Cardiac muscle cell (in vitro differentiated cells and primary cell): Measurements from ENCODE around the gene SPON1. TPM values are rescaled to one million over a fixed set of nuclear protein-coding genes. Genes with fewer than 3 reads are reported as not detected.
"Not testable (repeated sequence)": the region's sequence is repeated elsewhere in the genome, so short reads cannot be mapped to it uniquely, and the experiment has no call there.

Experiments
- DNase-seq, 2 donors: peaks; one replicate each; pipeline versions ENCODE4 v3.0.0 to v3.0.0-alpha.2; 2010 to 2017; ENCODE audit warnings: low read depth in 1 of 2, low spot score in 1 of 2
- H3K27ac ChIP-seq: fragments of 200-600 bp; sonication (generic); 2 replicates; pipeline ENCODE4 v1.5.1; 2016
- H3K27me3 ChIP-seq: fragments of 200-600 bp; sonication (generic); 2 replicates; pipeline ENCODE4 v1.6.0; 2016; ENCODE audit warnings: control low read depth
- H3K36me3 ChIP-seq: fragments of 200-600 bp; sonication (generic); 2 replicates; pipeline ENCODE4 v1.5.1; 2016; ENCODE audit warnings: control low read depth
- H3K4me1 ChIP-seq: fragments of 200-600 bp; sonication (generic); 2 replicates; pipeline ENCODE4 v1.8.1; 2017; ENCODE audit warnings: low read depth, mild to moderate bottlenecking, mixed run types
- H3K4me3 ChIP-seq: fragments of 200-600 bp; sonication (generic); 2 replicates; pipeline ENCODE4 v1.5.1; 2016; ENCODE audit warnings: mild to moderate bottlenecking
- H3K9me3 ChIP-seq: fragments of 200-600 bp; sonication (generic); 2 replicates; pipeline ENCODE4 v1.5.1; 2017; ENCODE audit warnings: low read depth, mild to moderate bottlenecking, control low read depth
- polyA plus RNA-seq: library from polyadenylated mRNA; unstranded; fragments of >200 nt; fragmentation: Nextera tagmentation; extraction: Ambion mirVana; gene quantifications from 2 replicates; pipeline ENCODE4 v1.2.1, GENCODE V29; 2016
- total RNA-seq: library from RNA; depleted of rRNA; stranded (reverse); fragments of >200 nt; gene quantifications from 2 replicates; pipeline ENCODE4 v1.2.3, GENCODE V29; 2016
- TF ChIP-seq, protein P1 (sequence below): IDR thresholded peaks from 2 replicates; pipeline ENCODE4 v1.5.1; 2012; ENCODE audit warnings: low read depth, mild to moderate bottlenecking, low read length

The SPON1 gene
- total and polyA plus RNA-seq, 2 experiments from 2014 or later = 13.3 to 22.0 TPM

DNA sequence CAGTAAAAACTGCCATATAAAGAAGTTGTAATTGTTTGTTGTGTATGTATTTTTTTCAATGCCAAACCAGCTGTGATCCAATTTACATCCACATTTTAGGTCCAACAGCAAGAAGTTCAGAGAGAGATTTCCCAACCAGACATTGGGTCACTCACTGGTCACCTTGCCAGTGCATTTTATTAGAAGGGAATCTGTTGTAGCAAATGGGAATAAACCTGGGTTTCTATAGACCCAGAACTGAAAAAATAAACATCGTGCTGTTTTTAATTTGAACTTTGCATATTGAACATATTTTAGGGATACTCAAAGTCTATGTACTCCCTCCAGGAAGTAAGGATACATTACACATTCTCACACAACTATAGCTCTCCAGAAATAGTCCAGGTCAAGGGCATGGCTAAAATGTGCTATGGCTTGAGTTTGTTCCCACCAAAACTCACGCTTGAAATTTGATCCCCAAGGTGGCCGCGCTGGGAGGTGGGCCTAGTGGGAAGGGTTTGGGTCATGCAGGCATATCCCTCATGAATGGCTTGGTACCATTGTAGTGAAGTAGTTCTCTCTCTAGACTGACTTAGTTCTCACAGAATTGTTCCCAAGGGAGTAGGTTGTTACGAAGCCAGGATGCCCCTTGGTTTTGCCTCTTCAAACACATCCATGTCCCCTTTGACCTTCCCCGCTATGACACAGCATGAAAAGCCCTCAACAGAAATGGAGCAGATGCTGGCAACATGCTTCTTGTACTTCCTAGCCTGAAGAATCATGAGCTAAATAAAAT lies 305.5 kb downstream of the SPON1 start:
- Histone ChIP-seq H3K27me3 (no peaks in the 10 kb centered on the region), H3K4me1 (no peaks in the 10 kb centered on the region), H3K27ac (no peak overlapping the region), H3K36me3 (no peaks in the 10 kb centered on the region), H3K4me3 (no peak overlapping the region), H3K9me3 (no peaks in the 10 kb centered on the region)
- DNase-seq = no peak
- TF ChIP-seq, protein P1, sequence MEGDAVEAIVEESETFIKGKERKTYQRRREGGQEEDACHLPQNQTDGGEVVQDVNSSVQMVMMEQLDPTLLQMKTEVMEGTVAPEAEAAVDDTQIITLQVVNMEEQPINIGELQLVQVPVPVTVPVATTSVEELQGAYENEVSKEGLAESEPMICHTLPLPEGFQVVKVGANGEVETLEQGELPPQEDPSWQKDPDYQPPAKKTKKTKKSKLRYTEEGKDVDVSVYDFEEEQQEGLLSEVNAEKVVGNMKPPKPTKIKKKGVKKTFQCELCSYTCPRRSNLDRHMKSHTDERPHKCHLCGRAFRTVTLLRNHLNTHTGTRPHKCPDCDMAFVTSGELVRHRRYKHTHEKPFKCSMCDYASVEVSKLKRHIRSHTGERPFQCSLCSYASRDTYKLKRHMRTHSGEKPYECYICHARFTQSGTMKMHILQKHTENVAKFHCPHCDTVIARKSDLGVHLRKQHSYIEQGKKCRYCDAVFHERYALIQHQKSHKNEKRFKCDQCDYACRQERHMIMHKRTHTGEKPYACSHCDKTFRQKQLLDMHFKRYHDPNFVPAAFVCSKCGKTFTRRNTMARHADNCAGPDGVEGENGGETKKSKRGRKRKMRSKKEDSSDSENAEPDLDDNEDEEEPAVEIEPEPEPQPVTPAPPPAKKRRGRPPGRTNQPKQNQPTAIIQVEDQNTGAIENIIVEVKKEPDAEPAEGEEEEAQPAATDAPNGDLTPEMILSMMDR = no peak

DNA sequence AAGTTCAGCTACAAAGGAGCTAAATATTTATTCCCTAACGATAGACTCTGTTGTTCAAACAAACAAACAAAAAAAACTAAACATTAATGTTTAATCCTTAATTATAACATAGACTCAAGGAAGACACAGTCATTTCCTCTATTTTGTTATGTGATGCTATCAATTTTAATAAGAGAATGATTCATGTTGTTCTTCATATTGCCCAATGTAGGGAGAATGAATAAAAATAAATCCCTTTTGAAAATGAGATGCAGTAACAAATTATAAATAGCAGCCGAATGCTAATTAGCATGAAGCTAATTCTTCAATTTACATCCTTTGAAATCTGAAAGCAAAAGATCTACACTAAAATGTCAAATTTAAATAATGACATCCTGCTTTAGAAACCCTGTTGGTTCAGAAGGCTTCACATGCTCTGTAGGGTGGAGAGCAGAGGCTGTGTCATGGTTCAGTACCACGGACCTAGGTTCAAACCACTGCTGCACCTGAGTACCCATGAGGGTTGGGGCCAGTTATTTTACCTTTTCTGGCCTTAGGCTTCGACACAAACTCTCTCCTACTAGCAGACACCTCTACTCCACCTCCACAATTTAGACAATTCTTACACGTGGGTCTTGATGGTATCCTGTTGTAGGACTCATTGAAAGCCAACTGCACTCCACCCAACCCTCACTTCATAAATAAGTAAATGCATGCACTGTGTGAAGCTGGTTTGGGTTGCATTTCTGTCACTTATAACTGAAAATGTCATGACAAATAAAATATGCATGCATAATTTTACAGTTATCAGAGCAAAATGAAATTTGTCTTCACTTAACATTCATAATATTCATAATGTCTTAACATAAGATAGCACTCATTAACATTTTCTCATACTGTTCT lies 307.4 kb downstream of the SPON1 start:
- Histone ChIP-seq H3K27me3 (no peaks in the 10 kb centered on the region), H3K9me3 (no peaks in the 10 kb centered on the region), H3K4me3 (no peak overlapping the region), H3K27ac (no peak overlapping the region), H3K36me3 (no peaks in the 10 kb centered on the region), H3K4me1 (no peaks in the 10 kb centered on the region)
- no peak for DNase-seq
- TF ChIP-seq, protein P1 = no peak

DNA sequence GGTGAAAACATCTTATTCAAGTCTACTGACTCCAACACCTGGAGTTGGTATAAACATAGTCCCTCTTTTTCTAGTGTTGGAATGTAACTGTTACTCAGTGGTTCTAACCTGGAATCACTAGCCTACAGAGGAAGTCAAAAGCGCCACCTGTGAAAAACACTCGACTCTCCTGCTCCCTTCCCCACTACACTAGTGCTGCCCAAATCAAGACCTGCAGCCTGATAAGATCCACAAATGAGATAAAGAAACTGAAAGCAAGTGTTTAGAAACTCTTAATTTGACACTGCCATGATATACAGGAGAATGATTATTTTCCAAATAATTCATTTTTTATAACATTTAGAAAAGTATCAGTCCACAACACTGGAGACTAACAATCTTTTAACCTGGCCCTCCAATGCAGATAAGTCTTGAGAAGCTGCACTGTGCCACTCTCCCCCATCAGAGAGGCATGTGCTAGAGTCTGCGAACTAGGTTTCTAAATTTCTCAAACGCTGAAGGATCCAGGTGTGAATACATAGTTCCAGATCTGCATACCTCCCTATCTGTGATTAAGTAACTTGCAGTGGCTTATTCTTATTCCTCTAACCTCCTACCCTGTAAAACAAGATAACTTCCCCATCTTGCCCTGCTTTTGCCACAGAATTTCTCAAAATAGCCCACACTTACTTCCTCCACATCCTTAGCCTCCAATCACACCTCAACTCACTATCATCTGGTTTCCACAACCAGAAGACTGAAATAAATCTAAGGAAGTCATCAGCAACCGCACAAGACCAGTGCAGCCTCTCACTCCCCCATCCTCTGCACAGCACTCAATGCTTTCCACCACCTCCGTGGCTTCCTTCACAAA lies 308.4 kb downstream of the SPON1 start:
- Histone ChIP-seq H3K9me3 (no peaks in the 10 kb centered on the region), H3K27ac (no peak overlapping the region), H3K27me3 (no peaks in the 10 kb centered on the region), H3K4me3 (no peak overlapping the region), H3K4me1 (no peaks in the 10 kb centered on the region), H3K36me3 (no peaks in the 10 kb centered on the region)
- TF ChIP-seq, protein P1 = no peak
- no peak for DNase-seq

DNA sequence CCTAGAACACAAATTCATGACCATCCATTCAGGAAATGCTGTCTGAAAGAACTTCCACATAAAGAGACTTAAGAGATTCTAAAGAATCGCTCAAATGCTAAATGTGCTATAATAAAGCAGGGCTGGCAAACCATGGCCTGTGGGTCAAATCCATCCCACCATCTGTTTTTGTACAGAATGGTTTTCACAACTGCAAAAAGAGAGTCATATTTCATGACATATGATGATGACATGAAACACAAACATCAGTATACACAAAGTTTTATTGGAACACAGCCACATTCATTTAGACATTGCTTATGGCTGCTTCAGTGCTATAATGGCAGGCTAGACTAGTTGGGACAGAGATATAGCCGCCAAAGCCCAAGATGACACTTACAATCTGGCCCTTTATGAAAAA lies 311.4 kb downstream of the SPON1 start:
- DNase-seq = no peak
- TF ChIP-seq, protein P1 = no peak
- Histone ChIP-seq H3K27me3 (no peaks in the 10 kb centered on the region), H3K36me3 (peaks cover 7% of the 10 kb centered on the region), H3K4me1 (no peaks in the 10 kb centered on the region), H3K27ac (no peak overlapping the region), H3K4me3 (no peak overlapping the region), H3K9me3 (no peaks in the 10 kb centered on the region)

DNA sequence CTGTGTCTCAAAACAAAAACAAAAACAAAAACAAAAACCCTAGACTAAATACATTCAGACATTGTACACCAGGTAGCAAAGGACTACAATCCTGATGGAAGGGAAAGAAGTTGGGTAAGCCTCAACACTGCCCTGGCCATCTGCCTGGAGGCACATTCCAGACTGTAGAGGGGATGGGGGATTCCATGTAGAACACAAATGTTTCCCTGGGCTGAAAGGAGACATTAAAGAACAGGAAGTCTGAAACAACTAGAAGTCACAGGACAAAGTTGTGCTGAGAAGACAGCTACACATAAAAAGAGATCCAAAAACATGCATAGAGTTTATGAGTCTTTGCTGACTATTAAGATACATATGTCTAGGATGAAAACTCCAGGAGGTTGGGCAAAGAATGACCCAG lies 312.6 kb downstream of the SPON1 start:
- no peaks in the 10 kb centered on the region for H3K27me3 ChIP-seq
- no peak overlapping the region for H3K27ac ChIP-seq
- TF ChIP-seq, protein P1 = no peak
- DNase-seq = peak in 1 of 2 donors; percentile 72
- H3K4me3 ChIP-seq = no peak overlapping the region
- no peaks in the 10 kb centered on the region for H3K9me3 ChIP-seq
- H3K4me1 ChIP-seq = no peaks in the 10 kb centered on the region
- peaks cover 11% of the 10 kb centered on the region for H3K36me3 ChIP-seq

DNA sequence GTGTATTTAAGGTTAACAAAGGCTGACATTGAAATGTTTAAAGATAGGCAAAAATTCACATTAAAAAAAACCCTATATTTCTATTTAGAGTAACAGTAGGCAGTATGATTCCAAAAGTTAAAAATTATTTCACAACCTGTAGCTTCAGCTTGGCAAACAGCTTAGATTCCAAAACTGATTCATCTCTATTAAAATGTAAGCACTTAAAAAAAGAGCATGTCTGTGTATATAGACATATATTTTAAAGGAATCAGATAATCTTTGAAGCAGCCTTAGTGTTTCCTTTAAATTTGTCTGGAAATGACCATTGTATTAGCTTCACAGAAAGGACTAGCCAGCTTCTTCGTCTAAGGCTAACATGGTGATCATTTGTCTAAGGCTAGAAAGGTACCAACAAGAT lies 316.3 kb downstream of the SPON1 start:
- H3K9me3 ChIP-seq, H3K4me3 ChIP-seq, H3K27ac ChIP-seq, H3K4me1 ChIP-seq, DNase-seq, H3K27me3 ChIP-seq: not testable (repeated sequence)
- peaks cover 14% of the 10 kb centered on the region for H3K36me3 ChIP-seq
